ENCODE results near the gene ZNF608.

Gene ZNF608, protein sequence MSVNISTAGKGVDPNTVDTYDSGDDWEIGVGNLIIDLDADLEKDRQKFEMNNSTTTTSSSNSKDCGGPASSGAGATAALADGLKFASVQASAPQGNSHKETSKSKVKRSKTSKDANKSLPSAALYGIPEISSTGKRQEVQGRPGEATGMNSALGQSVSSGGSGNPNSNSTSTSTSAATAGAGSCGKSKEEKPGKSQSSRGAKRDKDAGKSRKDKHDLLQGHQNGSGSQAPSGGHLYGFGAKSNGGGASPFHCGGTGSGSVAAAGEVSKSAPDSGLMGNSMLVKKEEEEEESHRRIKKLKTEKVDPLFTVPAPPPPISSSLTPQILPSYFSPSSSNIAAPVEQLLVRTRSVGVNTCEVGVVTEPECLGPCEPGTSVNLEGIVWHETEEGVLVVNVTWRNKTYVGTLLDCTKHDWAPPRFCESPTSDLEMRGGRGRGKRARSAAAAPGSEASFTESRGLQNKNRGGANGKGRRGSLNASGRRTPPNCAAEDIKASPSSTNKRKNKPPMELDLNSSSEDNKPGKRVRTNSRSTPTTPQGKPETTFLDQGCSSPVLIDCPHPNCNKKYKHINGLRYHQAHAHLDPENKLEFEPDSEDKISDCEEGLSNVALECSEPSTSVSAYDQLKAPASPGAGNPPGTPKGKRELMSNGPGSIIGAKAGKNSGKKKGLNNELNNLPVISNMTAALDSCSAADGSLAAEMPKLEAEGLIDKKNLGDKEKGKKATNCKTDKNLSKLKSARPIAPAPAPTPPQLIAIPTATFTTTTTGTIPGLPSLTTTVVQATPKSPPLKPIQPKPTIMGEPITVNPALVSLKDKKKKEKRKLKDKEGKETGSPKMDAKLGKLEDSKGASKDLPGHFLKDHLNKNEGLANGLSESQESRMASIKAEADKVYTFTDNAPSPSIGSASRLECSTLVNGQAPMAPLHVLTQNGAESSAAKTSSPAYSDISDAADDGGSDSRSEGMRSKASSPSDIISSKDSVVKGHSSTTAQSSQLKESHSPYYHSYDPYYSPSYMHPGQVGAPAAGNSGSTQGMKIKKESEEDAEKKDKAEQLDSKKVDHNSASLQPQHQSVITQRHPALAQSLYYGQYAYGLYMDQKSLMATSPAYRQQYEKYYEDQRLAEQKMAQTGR (N-terminal part only)

DNA sequence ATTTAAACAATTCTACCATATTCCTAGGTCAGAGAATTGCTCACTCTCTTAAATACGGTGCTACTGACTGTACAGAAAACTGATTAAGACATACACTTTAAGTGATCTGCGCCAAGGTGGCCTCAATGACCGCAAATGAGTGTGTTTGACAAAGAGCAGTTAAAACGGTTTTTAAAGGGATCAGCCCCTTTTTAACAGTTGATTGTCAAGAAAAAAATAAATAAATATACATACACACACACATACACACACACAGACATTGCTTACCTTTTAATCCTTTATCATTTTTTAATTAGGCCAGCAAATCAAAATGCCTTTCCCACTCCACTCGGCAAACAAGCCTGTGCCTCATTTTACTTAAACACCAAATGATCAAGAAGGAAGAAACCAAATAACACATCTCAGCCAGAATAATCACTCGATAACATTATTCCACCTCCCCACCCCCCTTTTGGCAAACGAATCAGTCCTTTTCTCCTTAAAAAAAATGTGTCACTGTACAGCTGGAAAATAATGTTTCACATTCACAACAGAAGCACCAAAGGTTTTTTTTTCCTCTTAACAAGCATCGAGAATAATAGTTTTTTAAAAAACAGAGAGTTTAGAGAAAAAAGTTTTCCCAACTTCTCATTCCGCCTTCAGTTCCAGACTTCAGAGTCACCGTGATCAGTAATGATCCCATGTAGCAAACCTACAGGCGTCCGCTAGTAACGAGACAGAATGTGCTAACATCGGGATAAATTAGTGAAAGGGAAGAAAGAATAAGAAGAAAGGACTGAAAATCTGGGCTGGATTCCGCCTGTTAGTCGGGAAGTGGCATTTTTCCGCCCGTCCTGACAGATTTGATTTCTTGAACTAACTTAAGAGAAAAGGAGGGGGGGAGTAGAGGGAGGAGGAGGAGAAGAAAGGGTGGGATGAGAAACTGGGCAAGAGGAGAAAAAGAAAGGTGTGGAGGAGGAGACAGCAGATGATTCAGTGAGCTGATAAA is at the start of gene ZNF608:
Gene ZNF608, minus strand, starts transcription at position 712 of the 988 bp plus-strand sequence. CDS start 1,650 bp downstream, outside the sequence.
- no peak for DNase-seq (ENCODE audit: low read depth)

DNA sequence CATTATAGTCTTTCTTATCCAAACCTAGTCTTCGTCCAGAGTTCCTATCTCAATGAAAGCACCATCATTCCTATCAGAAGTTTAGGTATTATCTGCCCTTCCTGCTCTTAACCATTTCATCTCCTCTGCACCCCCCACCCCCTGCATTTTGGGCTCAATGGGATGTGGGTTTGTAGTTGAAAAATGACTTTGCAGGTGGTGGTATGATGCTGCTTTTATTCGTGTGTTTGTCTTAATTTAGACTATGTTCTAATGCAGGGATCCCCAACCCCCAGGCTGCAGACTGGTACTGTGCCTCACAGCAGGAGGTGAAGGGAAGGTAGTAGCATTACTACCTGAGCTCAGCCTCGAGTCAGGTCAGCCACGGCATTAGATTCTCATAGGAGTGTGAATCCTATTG is 49.4 kb upstream of the ZNF608 start:
- no peak for DNase-seq (ENCODE audit: low read depth)

DNA sequence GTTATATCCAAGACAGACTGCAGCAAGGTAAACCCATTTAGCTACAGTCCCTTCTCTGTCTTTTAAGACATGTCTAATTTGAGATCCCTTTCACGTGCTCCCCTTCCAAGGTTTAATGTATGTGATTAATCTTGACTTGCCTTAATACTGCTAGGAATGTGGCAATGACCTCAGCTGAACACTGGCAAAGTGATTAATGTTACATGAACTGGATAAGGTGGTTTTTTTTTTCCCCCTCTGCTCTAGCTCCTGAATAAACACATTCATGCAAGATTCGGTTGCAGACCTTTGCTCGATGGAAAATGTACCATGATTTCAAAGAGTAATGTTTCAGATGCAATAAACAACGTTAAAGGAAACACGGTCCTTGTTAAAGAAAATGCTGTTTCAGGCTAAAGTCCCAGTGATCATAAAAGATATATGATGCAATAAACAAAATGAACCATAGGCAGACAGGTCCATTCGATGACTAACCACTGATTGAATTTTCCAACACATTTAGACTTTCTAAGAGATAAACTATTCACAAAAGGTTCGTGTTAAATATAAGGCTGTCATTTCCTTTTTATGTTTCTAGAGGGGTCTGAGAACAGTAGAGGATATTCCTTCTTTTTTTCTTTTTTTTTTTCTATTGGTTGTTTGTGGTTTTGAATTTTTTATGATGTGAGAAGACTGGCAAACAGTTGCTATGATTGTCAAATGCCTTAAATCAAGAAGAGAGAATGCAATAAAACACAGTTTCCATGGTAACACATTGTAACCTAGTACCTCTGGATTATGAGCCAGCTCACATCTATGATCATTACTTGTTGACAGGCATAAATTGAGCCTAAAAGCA is 44.7 kb upstream of the ZNF608 start:
- no peak for DNase-seq (ENCODE audit: low read depth)

DNA sequence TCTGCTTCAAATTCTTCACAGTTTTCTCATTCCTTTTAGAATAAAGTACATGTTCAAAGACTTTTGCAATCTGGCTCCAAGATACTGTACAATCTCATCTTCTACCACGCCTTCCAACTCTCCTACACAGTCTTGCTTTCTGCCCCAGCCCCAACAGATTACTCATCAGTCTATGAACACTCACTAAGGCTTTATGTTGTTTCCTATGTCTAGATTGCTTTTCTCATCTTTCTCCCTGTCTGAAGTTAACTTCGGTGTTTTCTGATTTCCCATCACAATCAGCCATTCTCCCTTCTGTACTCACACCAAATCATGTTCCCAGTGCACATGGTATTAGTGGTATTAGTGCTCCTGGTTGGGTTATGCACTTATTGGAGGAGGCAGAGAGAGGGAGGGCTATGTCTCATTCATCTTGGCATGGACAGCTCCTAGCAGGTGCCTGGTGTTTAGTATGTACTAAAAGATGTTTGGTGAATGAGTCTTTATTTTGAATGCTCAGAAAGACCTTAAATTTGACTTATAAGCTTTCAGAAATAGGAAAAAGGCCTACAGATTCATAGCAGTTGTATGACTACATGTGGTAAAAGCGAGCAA is 44.0 kb upstream of the ZNF608 start:
- no peak for DNase-seq (ENCODE audit: low read depth)

DNA sequence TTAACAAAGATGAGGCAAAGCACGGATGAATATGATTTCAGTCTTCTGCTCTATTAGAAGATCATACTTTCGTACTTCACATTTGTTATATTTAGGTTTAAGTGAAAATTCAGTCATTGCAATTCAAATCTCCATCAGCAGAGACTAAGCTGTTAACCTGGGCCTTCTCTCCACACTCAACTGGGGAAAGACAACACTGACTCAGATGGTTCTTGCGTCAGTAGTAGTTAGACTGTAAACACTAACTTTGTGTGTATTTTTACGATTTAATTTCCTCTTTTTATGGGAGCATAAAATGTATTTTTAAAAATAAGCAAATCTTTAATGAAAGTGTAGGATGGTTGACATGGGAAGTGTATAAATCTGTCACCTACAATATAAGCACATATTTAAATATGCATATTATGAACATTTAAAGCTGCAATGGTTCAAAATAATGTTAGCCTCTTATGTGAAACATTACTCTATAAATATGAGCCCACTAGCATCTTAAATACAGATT is 42.7 kb upstream of the ZNF608 start:
- no peak for DNase-seq (ENCODE audit: low read depth)

DNA sequence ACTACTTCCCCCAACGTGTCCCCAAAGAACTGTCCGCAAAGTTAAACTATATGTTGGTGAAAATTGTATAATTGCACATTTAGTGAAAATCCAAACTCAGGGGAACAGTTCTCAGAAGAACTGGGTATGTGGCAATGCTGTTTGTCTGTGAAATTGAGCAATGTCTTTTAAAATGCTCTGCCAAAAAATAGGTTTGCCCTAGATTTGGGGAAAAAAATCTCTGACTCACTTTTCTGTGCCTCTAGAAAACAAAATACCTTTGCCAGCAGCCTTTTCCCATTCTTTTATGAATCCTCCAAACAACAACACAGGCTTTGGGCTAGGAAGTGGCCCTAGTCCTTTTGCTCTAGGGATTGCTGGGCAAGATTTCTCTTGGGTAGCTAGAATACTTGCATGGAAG is 37.4 kb upstream of the ZNF608 start:
- no peak for DNase-seq (ENCODE audit: low read depth)

DNA sequence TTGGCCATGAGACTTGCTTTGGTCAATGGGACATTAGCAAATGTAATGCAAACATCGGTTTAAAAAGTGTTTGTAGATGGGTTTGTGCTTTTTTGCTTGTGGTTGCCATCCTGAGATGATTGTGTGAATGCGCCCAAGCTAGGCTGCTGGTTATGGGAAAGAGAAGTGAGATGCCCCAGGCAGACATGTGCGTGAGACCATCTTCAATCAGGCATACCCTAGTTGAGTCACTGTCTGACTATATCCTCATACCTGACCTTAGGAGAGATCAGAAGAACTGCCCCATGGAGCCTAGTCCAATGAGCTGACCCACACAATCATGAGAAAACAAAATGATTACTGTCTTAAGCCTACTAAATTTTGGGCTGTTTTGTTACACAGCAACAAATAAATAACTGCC is 36.8 kb upstream of the ZNF608 start:
- DNase-seq (ENCODE audit: low read depth): no peak

DNA sequence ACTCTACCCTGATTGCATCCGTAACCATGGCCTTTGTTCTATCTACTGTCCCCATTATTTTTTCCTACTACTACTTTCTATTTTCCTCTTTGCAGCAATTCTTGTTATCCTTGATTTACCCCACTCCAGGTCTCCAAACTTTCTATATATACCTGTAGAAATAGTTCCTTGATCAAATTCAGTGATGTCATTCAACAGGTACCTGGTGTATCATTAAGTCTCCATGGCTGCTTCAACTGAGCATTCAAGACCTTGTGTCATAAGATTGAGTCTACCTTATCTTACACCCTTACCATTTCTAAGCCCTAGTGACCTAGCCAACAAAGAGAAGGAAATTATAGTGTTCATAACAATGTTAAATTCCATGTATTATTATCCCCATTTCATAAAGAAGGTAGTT is 35.8 kb upstream of the ZNF608 start:
- no peak for DNase-seq (ENCODE audit: low read depth)

DNA sequence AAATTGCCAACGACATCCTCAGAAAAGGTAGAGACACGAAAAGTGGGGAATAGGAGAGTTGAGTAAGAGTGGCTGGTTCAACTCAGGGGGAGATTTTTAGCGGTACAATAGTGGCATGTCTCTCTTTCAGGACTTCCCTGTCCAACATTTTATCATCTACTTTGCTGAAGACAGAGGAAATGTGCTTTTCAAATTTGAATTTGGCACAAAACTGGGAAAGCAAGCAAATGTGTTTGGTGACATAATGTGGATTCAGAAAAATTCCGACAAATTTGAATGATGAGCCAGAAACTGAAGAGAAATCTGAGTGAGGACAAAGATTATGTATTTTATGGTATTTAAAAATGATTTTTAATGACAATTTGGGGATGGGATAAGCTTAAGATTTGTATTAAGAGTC is 33.6 kb upstream of the ZNF608 start:
- no peak for DNase-seq (ENCODE audit: low read depth)

DNA sequence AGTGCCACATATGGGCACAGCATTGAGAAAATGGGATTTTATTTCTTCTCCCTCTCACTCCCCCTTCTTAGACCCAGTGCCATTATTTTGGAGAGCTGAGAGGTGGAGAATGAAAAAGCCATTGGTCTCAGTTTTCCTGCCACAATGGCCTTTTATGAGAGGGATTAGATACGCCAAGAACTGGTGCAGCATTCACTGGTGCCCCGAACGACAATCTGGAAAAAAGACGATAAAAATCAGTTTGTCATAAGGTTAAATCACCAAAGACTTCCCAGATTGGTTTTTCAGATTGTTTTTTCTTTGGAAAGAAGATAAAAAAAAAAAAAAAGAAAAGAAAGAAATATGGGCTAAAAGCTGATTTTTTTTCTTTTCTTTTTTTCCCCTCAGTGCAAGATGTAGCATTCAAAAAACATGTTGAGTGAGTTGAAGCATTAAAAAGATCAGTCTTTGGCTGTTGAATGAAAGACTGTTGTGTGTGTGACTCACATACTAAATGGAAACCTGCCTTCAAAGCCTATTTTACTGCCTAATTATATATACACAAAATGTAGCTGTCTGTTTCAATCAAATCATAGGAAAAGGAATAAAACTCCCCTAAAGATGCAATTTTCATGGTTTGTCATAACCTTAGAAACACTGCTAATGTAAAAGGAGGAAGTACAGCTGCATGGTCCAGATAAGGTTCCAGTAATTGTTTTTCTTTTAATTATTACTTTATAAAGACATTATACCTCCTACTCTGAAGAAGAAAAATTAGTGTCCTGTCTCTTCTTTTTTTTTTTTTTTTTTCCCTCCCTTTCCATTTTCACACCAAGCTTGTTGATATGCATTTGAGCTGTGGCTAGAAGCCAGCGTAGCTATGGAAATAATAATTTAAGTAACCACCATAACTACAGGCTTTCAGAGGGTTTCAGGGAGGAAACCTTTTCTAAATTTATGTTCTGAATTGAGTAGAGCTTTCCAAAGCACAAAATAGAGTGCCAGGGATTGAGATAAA is 27.2 kb upstream of the ZNF608 start:
- no peak for DNase-seq (ENCODE audit: low read depth)

DNA sequence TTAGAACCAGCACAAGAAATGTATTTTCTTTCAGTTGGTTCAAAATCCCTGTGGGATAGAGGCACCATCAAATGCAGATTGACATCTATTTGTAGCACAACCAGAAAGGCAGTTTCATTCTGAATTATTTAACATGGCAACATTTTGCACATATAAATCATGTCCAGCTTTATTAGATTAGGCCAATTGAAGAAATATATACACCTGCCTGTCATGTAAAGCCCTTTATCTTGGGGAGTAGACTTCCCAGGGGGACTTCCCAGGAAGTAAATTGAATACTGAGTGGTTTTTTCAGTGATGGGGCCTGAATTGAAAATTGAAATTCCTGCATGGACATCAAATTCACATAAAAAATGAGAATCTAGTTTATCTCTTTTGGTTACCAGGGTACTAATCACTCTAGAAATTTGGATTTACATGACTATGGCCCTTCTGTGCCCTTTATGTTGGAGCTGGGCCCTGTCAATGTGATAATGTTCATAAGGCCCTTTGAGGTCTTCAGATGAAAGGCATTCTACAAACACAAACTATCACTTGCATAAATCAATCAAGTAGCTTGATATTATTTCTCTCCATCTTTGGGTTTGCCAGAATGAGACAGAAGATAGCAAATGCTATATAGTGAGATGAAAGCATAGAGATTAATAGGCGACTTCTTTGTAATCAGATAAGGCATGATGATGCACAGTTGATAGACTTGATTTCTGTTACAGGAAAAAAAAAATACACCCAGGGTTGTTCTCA is 26.2 kb upstream of the ZNF608 start:
- no peak for DNase-seq (ENCODE audit: low read depth)

DNA sequence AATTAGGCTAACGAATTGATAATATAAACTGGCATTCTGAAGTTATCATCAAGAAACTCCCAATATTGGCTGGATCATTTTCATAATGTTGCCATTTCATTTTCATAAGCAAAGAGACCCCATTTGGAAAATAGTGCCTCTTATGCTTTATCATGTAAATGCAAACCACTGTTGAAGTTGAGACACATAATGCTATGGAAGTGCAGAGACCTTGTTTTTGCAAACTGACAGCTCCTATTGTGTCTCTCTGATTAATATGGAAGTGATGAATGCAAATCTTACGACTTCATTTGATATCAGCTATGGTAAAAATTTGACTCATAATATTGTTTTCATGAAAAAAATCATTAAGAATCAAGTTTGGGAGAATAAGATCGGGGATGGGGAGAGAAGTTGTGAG is 25.3 kb upstream of the ZNF608 start:
- DNase-seq (ENCODE audit: low read depth): no peak

DNA sequence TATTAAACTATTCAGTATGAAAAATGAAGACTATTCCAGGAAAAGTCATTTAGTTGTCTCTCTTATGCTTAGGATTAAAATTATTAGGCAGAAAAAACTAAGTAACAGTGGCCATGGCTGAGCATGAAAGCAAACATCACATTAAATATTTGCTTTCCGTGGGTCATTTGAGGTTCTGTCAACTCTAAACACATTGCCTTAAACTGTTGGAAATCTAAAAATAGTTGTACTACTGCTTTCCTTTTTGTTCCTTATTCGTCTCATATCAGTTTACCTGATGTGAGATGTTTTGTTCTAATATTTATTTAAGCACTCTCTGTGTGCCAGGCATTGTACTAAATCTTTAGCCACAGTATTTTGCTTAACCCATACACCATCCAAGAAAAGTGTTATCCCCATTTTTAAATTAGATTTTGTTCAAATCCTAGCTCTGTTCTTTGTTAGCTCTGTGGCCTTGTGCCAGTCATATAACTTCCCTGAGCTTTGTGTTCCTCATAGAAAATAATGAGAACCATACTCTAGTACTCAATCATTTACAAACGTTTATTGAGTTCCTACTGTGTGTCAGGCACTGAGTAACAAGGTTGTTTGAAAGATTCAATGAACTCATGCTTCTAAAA is 18.7 kb upstream of the ZNF608 start:
- DNase-seq (ENCODE audit: low read depth): no peak

DNA sequence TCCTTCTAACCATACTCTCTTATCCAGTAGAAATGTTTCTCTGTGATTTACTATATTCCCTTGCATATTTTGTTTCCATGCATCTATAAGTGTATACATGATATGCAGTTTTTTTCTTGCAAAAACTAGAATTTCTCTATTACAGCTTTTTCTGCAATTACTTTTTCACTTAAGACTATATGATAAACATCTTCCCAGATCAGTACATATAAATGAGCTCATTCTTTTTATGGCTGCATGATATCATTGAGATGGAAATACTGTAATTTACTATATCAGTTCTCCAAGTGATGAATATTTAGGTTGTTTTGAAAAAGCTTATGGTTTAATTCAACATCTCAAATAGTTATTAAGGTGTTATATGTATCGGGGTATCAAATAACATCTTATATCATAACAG is 18.1 kb upstream of the ZNF608 start:
- DNase-seq (ENCODE audit: low read depth): no peak

DNA sequence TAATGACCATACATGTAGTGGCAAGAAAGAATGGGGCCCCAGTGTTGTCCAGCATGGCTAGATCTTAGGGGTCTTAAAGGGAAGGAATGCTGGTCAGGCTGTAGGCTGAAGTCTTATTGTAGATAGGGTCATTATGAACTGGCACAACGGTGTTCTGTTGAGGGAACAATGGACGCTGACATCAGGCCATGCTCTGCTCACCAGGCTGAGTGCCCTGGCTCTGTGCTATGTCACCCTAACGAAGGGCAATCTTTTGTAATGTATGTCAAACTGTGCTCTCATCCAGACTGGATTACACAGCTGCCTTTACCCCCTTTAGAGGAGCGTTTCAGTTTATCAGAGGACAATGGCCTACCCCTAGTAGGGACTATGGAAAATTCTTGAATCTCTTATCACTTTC is 14.6 kb upstream of the ZNF608 start:
- DNase-seq (ENCODE audit: low read depth): no peak

DNA sequence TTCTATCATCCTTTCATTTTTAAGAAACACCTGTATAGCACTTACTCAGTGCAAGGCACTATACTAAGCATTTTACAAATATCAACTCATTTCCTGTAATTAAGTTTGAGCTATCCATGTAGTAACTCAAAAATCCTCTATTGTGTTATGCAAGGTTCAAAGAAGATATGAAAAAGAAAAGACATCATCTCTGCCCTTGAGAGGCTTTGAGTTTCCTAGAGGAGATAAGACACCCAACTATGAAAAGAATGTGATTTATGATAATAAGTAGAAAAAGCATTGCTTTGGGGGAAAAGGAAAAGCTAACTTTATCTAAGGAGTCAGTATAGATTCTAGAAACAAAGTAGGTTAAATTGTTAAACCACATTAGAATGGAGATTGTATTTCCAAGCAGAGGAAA is 14.2 kb upstream of the ZNF608 start:
- DNase-seq (ENCODE audit: low read depth): no peak

DNA sequence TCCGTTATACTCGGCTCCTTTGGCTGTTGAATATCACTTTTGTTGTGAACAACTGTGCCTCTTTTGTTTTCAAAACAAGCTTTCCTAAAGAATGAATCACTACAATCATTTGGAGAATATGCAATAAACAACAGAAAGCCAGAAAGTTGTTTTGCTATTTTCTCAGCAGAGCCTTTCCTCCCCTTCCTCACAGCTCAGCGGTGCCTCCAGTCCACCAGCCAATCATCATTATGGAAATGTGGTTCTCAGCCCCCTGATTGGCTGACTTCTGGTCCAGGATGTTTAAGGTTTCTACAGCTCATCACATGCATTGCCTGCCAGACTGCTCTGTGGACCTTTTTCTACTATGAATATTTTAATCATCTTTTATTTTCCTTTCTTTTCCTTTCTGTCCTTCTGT is 9.1 kb upstream of the ZNF608 start:
- DNase-seq (ENCODE audit: low read depth): no peak

DNA sequence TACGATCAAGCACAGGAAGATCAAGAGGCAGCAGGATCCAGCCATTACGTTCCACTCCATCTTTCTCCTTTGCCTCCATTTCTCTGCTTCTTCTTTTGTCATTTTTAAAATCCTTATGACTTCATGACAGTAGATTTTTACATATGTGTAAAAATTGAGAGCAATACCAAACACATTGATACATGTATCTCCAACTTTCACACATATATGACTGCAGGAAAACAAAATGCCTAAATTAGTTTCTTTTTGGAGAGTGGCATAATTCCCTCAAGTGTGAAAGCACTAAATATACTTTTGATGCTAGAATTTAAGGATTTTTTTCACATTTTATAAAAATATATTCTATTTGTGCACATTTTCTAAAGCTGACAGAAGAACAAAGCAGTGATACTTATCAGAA is 8.6 kb upstream of the ZNF608 start:
- no peak for DNase-seq (ENCODE audit: low read depth)
